GM12801 (cell line): ENCODE measurements around the gene PITPNB.

Experiments
- CTCF ChIP-seq: IDR thresholded peaks from one replicate; pipeline ENCODE4 v1.5.1; 2011; ENCODE audit warnings: control low read depth; ENCODE audit not compliant: insufficient read length; ENCODE audit errors: extremely low read depth

The PITPNB gene

GRCh38 chr22:27919222-27919941, at the start of gene PITPNB:
Gene PITPNB, minus strand, starts transcription at chr22:27919256. Its CDS starts 65 bp downstream, at chr22:27919191.
- no peak for TF ChIP-seq CTCF

DNA sequence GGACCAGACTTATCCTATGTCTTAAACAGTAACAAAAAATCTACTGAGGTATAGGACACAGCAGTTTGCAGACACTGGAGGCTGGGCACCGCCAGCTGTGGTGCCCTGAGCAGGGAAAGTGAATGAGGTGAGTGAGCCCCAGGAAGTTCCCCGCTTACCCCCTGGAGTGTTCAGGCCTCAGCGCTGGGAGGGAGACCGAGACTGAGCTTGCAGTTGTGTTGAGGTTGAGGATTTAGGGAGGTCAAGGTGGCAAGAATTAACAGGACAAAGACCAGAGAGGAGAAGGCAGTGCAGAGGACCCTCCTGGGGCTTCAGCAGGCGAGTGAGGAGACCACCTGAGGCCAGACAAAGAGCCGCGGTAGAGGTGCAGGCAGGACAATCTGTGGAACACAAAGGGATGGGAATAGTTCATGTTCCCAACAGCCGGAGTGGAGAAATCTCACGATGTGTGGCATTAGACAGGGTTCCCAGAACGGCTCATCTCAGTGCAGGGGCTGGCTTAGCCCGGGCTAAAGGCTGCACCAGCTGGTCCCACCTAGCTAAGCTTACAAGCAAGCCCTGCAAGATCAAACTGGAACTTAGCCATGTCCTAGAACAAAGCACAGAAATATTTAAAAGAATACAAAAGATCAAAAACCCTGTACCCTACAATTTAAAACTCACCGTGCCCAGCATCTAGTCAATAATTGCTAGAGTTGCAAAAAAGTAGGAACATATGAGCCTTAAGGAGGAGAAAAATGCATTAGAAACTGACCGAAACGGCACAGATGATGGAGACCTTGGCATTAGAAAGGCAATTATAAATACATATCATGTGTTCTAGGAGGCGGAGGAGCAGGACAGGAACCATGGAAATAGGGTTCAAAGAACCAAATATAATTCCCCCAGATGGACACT, 47.4 kb upstream of the PITPNB start:
- no peak for TF ChIP-seq CTCF

DNA sequence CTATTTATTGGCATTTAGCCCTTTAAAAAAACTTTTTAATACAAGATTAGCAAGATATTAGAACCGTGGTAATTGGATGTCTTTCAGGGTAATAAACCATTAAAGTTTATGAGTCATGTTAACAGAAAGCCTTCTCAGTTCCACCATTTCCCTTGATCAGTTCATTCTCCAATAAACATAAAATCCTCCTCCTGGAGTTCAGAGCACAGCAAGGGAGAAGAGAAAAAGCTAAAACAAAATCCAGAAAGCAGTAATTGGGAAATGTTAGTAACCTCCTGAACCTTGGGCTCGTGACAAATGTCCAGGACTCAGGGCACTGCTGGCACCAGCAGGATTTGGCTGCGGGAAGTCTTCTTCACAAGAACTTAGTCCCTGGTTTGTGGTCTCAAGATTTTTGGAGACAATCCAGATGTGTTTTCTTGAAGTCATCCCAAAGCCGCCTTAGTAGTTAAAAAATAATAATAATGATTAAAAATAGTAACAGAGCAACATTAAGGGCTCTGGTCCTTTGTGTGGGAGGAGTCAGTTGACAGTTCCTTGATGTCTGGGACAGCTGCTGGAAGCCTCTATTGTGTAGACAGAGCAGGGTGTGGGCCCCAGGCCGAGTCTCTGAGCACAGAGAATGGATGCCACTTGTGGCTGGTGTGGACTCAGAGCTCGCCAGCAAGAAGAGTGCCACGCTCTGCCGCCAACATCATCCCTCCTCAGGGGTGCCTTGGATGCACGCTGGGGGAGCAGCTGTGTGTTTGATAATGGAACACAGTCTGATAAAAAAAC, 43.4 kb upstream of the PITPNB start:
- no peak for TF ChIP-seq CTCF

DNA sequence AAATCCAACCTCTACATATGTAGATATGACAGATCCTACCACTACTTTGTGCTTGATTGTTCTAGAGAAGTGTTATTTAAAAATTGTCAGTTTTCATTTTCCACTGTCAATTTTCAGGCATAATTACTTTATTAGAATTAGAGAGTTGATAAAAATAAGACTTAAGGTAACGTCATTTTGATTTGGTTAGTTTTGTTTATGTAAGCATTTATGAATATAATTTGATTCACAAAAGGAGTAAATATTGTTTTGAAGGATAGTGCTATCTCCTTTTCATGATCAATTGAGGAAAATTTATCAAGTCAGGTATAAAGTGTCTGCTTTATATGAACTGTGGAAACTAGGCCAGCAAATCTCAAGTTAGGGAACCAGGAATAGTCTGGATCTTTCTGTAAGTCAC, 42.6 kb upstream of the PITPNB start:
- TF ChIP-seq CTCF = no peak

GRCh38 chr22:27961182-27961581, 42.1 kb upstream of the PITPNB start:
- no peak for TF ChIP-seq CTCF

DNA sequence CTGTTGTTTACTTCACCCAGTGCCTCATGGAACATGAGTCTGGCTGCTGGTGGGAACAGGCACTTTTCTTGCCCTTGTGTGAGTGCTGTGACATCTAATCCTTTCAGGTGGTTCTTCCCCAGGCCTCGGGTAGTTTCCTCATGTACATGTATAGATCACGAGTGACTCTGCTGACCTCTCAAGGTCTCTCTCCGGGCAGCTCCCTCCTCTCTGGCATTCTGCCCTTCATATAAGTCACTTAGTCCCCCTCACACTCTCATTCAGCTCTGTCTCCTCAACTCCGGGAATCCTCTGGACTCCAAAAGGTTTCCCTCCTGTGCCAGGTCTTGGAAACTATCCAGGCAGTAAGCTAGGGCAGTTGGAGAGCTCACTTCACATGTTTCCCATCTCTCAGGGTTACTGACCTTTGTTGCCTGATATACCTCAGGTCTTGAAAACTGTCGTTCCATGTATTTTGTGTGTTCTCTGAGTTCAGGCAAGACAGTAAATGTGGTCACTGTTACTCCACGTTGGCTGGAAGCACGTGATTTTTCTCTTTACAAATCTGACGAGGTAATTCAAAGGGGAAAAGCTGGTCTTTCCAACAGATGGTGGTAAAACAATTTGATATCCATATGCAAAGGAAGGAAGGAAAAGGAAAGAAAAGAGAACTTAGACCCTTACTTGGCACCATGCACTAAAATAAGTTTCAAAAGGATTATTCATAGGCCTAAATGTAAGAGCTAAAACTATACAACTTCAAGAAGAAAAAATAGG, 40.5 kb upstream of the PITPNB start:
- no peak for TF ChIP-seq CTCF
